Epithelial cell of prostate (primary cell): ENCODE results near the gene UNC93B1.

Experiments
- DNase-seq: peaks from one replicate; pipeline ENCODE4 v3.0.0-alpha.2; 2011; ENCODE audit warnings: low read depth, low spot score
- H3K27ac ChIP-seq: fragments of 450-650 bp; 2 replicates; pipeline ENCODE4 v1.5.1; 2017; ENCODE audit warnings: mild to moderate bottlenecking

UNC93B1 gene

DNA sequence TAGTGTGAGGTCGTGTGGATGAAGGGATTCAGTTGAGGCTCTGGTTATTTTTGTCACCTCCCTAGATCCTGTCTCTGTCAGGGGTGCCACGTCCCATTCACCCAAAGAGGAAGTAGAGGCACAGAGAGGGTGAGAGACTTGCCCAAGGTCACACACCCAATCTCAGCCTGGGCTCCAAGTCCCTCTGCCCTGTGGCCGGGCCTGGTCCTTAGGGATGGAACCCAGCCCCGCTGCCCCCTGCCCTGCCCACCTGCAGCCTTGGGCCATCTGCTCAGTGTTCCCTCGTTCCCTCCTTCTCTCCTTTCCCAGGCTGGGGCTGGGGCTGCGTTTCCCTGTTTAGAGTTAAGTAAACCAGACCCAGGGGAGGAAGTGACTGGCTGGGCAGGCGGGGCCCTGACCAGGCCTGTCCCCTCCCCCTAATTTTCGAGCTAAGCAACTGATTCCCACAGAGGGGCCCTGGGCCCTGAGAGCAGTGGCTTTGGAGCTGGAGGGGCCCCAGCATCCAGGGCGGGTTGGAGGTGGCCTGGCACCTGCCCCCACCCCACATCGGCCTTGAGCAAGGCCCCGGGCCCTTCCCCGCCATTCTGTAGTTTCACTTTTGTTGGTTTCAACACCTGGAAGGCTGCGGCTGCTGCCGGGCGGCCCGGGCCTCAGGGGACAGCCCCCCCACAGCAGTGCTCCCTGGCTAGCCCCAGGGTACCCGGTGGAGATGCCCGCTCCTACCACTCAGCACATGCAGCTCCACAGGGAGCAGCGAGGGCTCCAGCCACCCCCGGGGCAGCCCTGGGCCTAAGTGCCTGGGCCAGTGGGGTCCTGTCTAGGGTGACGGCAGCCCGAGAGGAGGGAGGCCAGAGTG, 36.4 kb upstream of the UNC93B1 start:
- peak overlapping the region; percentile 45 for H3K27ac ChIP-seq
- DNase-seq = no peak

DNA sequence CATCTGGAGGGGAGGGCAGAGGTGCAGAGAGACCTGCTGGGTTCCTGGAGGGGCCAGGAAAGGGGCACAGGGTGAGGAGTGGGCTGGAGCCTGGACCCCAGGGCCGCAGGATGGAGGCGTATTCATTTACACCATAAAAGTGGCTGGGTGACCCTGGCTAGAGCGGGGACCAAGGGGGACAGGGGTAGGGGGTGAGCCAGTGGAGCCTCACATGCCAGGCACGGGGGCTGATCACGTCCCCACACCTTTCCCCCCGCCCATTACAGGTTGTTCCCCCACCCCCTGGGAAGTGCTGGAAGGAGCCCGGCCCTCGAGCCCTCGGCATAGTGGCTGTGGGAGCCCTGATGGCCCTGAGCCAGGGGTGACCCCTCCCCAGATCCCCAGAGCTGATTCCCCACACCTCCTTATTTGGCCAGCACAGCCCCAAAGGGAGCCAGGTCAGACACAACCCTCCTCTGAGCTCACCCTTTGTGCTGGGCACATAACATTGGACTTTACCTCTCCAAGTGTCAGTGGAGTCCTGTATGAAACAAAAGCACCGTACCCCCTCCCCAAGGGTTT, 35.7 kb upstream of the UNC93B1 start:
- no peak for DNase-seq
- H3K27ac ChIP-seq = peak overlapping the region; percentile 45

- DNase-seq = no peak
- peak within 1 kb of the TSS; percentile 45 for H3K27ac ChIP-seq
Measured at GRCh38 chr11:68038718-68039525, 35.0 kb upstream of the UNC93B1 start, which contains the start of gene TCIRG1. TCIRG1 (plus strand) TSS chr11:68039025; CDS start chr11:68041272, 2,247 bp downstream.

- peak overlapping the region; percentile 45 for H3K27ac ChIP-seq
- no peak for DNase-seq
Measured at GRCh38 chr11:68038226-68038717, 34.4 kb upstream of the UNC93B1 start.

GRCh38 chr11:68037411-68038225, 33.7 kb upstream of the UNC93B1 start:
- DNase-seq = no peak
- no peak overlapping the region for H3K27ac ChIP-seq

- H3K27ac ChIP-seq = no peak overlapping the region
- DNase-seq = no peak
Measured at GRCh38 chr11:68036717-68037239, 32.9 kb upstream of the UNC93B1 start.

DNA sequence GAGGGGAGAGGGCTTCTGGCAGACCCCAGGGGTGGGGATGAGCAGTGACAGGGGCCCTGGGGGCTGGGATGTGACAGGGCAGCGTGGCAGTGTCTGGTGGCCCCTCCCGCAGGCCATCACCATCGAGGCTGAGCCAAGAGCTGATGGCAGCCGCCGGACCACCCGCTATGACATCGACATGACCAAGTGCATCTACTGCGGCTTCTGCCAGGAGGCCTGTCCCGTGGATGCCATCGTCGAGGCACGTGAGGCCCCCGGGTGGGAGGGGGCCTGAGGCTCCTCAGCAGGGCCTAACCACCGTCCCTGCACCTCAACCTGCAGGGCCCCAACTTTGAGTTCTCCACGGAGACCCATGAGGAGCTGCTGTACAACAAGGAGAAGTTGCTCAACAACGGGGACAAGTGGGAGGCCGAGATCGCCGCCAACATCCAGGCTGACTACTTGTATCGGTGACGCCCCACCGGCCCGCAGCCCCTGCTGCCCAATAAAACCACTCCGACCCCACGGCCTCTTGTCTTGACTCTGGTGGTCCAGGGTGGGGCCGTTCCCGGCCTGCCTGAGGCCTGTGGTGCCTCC, 32.3 kb upstream of the UNC93B1 start:
- DNase-seq = no peak
- no peak overlapping the region for H3K27ac ChIP-seq

DNA sequence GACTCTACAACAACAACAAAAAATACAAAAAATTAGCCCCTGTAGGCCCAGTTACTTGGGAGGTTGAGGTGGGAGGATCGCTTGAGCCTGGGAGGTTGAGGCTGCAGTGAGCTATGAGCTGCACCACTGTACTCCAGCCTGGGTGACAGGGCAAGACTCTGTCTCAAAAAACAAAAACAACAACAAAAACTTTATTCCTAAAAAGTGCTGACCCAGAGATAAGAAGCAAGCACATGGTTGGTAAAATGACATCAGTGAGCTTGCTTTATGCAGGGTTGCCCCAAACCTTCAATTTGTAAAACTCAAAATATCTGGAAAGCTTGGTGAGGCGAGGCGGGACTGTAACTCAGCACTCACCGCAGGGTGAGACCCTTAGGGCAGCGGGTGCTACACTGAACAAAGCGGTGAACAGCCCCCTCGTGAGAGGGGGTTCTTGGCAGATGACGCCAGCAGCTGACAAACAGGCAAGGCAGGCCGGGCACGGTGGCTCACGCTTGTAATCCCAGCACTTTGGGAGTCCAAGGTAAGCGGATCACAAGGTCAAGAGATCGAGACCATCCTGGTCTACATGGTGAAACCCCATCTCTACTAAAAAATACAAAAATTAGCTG, 31.5 kb upstream of the UNC93B1 start:
- DNase-seq = no peak
- H3K27ac ChIP-seq = no peak overlapping the region

DNA sequence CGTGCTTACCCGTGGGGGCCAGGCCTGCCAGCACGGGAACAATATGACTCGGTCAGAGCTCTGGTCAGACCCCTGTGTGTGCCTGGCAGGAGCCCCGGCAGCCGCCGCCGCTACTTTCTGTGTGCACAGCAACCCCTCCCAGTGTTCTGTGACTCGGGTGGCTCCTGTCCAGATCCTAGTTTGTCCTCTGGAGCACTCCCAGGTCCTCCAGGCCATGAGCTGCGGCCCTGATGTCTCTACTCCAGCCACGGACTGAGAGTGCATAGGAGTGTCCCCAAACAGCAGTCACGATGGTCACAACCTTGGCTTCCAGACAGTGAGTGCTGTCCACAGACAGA, 29.8 kb upstream of the UNC93B1 start:
- no peak for DNase-seq
- H3K27ac ChIP-seq = no peak overlapping the region

- no peak overlapping the region for H3K27ac ChIP-seq
- no peak for DNase-seq
Measured at GRCh38 chr11:68032997-68033707, 29.3 kb upstream of the UNC93B1 start.

GRCh38 chr11:68032003-68032402, 28.1 kb upstream of the UNC93B1 start:
- H3K27ac ChIP-seq = no peak overlapping the region
- DNase-seq = no peak

DNA sequence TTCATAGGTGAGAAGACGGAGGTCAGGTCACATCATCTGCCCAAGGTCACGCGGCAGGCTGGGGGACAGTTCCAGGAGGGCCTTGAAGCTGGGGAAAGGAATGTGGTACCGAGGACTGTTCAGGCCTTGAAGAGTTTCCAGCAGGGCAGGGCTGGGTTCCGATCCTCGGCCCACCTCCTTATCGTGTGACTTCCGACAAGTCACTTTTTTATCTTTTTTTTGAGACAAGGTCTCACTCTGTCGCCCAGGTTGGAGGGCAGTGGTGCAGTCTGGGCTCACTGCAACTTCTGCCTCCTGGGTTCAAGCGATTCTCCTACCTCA, 27.2 kb upstream of the UNC93B1 start:
- no peak for DNase-seq

DNA sequence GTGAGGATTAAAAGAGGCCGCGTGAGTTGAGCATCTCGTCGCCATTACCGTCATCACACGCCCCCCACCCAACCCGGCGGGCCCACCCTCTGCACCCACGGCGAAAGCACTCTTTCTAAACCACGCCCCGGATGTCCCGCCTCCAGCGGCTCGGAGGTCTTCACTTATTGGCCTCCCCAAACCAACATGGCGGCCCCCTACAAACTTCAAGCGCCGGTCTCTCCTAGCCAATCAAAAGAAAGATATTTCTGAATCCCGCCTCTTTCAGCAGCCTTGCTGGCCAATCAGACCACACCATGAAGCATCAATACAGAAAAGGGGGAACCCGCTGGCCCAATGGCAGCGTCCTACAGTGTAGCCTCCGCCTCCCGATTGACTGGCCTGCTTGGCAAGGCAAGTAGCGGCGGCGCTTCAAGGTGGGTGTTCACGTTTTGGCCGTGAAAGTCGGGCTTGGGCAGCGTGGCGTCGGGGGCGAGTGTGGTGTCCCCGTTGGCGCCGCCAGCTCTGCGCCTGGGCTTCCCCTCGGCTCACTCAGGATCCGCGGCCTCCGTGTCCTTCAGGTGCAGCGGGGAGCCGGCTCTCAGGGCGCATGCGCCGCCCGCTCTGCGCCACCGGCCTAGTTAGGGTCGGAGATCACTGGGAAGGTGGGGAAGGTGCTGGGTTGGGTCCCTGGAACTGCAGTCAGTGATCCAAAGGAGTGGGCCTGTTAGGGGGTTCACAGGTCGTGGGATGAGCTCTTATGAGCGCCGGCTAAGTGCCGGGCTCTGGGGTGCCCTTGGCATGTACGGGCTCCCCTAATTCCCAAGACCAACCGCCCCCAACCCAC, 26.6 kb upstream of the UNC93B1 start, which contains the start of gene NDUFS8:
TSS of gene NDUFS8 (plus strand) at position 364 of the 826 bp plus-strand sequence. CDS start 1,471 bp downstream, outside the sequence.
- H3K27ac ChIP-seq = peak within 1 kb of the TSS; percentile 61
- DNase-seq = peak; percentile 92

More for the DNA sequence above, 27.2 kb upstream of the UNC93B1 start:
- peak overlapping the region; percentile 61 for H3K27ac ChIP-seq

- no peak for DNase-seq
- peak overlapping the region; percentile 61 for H3K27ac ChIP-seq
Measured at GRCh38 chr11:68028802-68029545, 25.1 kb upstream of the UNC93B1 start.

DNA sequence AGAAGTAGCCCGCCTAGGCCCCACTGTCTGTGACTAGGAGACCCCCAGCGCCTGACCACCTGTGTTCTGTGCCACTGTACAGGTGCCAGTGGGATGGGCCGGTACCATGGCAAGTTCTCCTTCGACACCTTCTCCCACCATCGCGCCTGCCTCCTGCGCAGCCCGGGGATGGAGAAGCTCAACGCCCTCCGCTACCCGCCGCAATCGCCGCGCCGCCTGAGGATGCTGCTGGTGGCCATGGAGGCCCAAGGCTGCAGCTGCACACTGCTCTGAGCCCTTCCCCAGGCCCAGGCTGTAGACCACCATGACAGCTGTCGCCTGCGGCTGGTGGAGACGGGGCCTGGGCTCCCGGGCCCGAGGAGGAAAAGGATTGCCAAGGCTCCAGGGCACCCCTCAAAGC, 23.8 kb upstream of the UNC93B1 start:
- peak overlapping the region; percentile 61 for H3K27ac ChIP-seq
- no peak for DNase-seq

DNA sequence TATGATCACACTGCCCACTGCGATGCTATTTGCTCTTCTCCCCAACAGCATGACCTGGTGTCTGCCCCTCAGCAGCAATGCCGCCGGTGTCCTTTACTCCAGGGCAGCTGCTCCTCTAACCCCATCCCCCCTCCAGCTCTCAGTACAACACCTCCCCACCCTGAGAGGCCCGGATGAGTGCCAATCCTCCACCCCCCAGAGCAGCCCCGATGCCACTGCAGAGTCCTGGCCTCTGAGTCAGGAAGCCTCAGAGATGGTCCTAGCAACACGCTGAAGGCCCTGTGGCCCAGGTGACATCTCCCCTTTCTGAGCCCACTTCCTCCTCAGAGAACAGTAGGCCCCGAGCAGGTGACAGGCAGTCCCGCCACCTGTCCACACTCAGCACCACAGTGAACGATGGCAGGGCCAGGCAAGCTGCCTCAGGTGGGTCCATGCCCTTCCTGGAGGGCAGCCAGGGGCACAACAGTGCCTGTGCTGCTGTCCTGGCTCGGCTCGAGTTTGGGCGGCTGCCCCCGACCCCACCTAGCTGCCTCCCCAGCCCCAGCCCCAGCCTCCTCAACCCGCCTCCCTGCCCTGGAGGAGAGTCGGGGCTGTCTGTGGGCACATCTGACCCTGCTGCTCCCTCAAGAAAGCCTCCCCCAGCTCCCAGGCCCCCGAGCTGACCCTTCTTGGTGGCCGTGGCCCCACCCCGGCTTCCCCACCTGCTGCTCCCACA, 22.7 kb upstream of the UNC93B1 start:
- H3K27ac ChIP-seq = no peak overlapping the region
- DNase-seq = no peak
